HepG2 (cell line): Measurements from ENCODE around the gene ACTG2. TPM values are rescaled to one million over a fixed set of nuclear protein-coding genes. Genes with fewer than 3 reads are reported as not detected.

Source experiments
- ATAC-seq: fragments of 200-7000 bp; cut with Tn5 transposase; 3 replicates; pipeline ENCODE4 v1.9.1; 2020; ENCODE audit warnings: mild to moderate bottlenecking, moderate library complexity
- BruUV-seq: library from RNA; stranded (reverse); fragments of 400-500 nt; replicated peaks from 2 replicates; lab custom pipeline; 2021; lab: Mats Ljungman, UMichigan
- CTCF ChIA-PET: fragments of 300-600 bp; formaldehyde crosslinking; extraction: SDS; loops from one replicate; lab custom pipeline; 2021; ENCODE audit warnings: low total read pairs, inconsistent platforms, low intra/inter-chr PET ratio; lab: Yijun Ruan, JAX
- POLR2A ChIA-PET: fragments of 350-600 bp; sonication (Branson Sonifier 250); formaldehyde crosslinking; loops from one replicate; lab custom pipeline; 2020; ENCODE audit warnings: antibody characterized with exemption, inconsistent platforms; lab: Yijun Ruan, JAX
- DNase-seq: peaks from one replicate; pipeline ENCODE4 v3.0.0-alpha.2; 2015; ENCODE audit warnings: low spot score
- FAIRE-seq: peaks from 3 replicates; lab custom pipeline; 2011; peaks lifted over from hg19 to GRCh38; lab: Jason Lieb, UNC
- H2AFZ ChIP-seq: one replicate; pipeline ENCODE4 v1.6.1; 2011; ENCODE audit warnings: low read length, inconsistent platforms
- H3K27ac ChIP-seq: fragments of 300-600 bp; 3 replicates; pipeline ENCODE4 v1.8.0; 2011; ENCODE audit warnings: mixed run types, mild to moderate bottlenecking, mixed read lengths, low read length, inconsistent platforms; ENCODE audit not compliant: insufficient read depth; ENCODE audit errors: extremely low read length
- H3K27me3 ChIP-seq, 2 experiments: fragments of 200-600 bp in 1 of 2; 2 replicates in 1 of 2; 3 replicates in 1 of 2; pipeline versions ENCODE4 v1.6.0 to v1.8.0; 2011; ENCODE audit warnings: low read length in 2 of 2, mild to moderate bottlenecking in 2 of 2, moderate library complexity in 2 of 2, inconsistent platforms in 1 of 2; ENCODE audit not compliant: insufficient read depth in 2 of 2, control insufficient read depth in 1 of 2
- H3K36me3 ChIP-seq, 2 experiments: fragments of 200-600 bp in 1 of 2; replicated peaks in 1 of 2; 2 replicates in 1 of 2; 3 replicates in 1 of 2; pipeline versions ENCODE4 v1.5.1 to v1.8.0; 2011; ENCODE audit warnings: low read length in 2 of 2, inconsistent platforms in 1 of 2; ENCODE audit not compliant: insufficient read depth in 2 of 2, control insufficient read depth in 1 of 2
- H3K4me1 ChIP-seq: 2 replicates; pipeline ENCODE4 v1.5.1; 2012; ENCODE audit warnings: low read length, inconsistent platforms; ENCODE audit not compliant: insufficient read depth
- H3K4me2 ChIP-seq: 2 replicates; pipeline ENCODE4 v1.6.0; 2011; ENCODE audit warnings: low read depth, low read length, inconsistent platforms
- H3K4me3 ChIP-seq, 3 experiments: fragments of 200-600 bp in 1 of 3; sonication (generic), shearing (Covaris generic) in 1 of 3; replicated peaks in 1 of 3; 2 replicates each; pipeline ENCODE4 v1.5.1; 2011 to 2016; ENCODE audit warnings: low read length in 3 of 3, inconsistent platforms in 2 of 3, low read depth in 2 of 3, mild to moderate bottlenecking in 2 of 3, control low read depth in 1 of 3, mixed read lengths in 1 of 3; ENCODE audit not compliant: insufficient read depth in 1 of 3
- H3K79me2 ChIP-seq: one replicate; pipeline ENCODE4 v1.6.1; 2011; ENCODE audit warnings: low read length, inconsistent platforms; ENCODE audit not compliant: insufficient read depth
- H3K9ac ChIP-seq: 2 replicates; pipeline ENCODE4 v1.6.0; 2011; ENCODE audit warnings: mild to moderate bottlenecking, low read depth, low read length, inconsistent platforms; ENCODE audit not compliant: insufficient read depth
- H3K9me3 ChIP-seq: 2 replicates; pipeline ENCODE4 v1.5.1; 2012; ENCODE audit warnings: mild to moderate bottlenecking, low read length
- H4K20me1 ChIP-seq: 2 replicates; pipeline ENCODE4 v1.6.0; 2011; ENCODE audit warnings: inconsistent platforms, mild to moderate bottlenecking, low read length, moderate library complexity; ENCODE audit not compliant: insufficient read depth
- ATF7 ChIP-seq, 2 experiments: fragments of 450-650 bp in 1 of 2; sonication (generic) in 1 of 2; formaldehyde crosslinking in 1 of 2; IDR thresholded peaks; 2 replicates each; pipeline versions ENCODE4 v1.4.0 to v1.6.1; 2016 to 2020; ENCODE audit warnings: antibody characterized with exemption in 1 of 2, mild to moderate bottlenecking in 1 of 2, missing genetic modification reagents in 1 of 2
- ETV6 ChIP-seq: sonication (generic); formaldehyde crosslinking; conservative IDR thresholded peaks from 2 replicates; pipeline ENCODE4 v1.4.0; 2020; ENCODE audit warnings: missing genetic modification reagents
- GZF1 ChIP-seq: sonication (generic); formaldehyde crosslinking; IDR thresholded peaks from 2 replicates; pipeline ENCODE4 v1.5.1; 2020; ENCODE audit warnings: mild to moderate bottlenecking, missing genetic modification reagents
- IKZF1 ChIP-seq: fragments of 450-650 bp; IDR thresholded peaks from 2 replicates; pipeline ENCODE4 v1.7.1; 2016
- IKZF5 ChIP-seq: IDR thresholded peaks from 2 replicates; pipeline ENCODE4 v1.6.1; 2018; ENCODE audit warnings: missing genetic modification reagents, mild to moderate bottlenecking, missing compliant biosample characterization
- KDM6A ChIP-seq: IDR thresholded peaks from 2 replicates; pipeline ENCODE4 v1.6.1; 2016; ENCODE audit warnings: low read depth
- MTA1 ChIP-seq: sonication (generic); formaldehyde crosslinking; IDR thresholded peaks from 2 replicates; pipeline ENCODE4 v1.4.0; 2020; ENCODE audit warnings: missing genetic modification reagents, mild to moderate bottlenecking, borderline replicate concordance
- RBM39 ChIP-seq: fragments of 200-400 bp; formaldehyde crosslinking; IDR thresholded peaks from one replicate; pipeline ENCODE4 v1.6.1; 2018; ENCODE audit warnings: antibody characterized with exemption, mild to moderate bottlenecking, low read depth, low read length; ENCODE audit not compliant: poor library complexity, severe bottlenecking
- RFX5 ChIP-seq: IDR thresholded peaks from 2 replicates; pipeline ENCODE4 v1.6.1; 2011; ENCODE audit warnings: low read depth, low read length, improper control_type of control experiment
- SALL1 ChIP-seq: sonication (generic); formaldehyde crosslinking; IDR thresholded peaks from 2 replicates; pipeline ENCODE4 v1.8.0; 2022; ENCODE audit warnings: mild to moderate bottlenecking, missing genetic modification reagents
- SAP130 ChIP-seq: IDR thresholded peaks from 2 replicates; pipeline ENCODE4 v1.6.1; 2016; ENCODE audit warnings: low read depth
- SIN3B ChIP-seq: fragments of 150-350 bp; IDR thresholded peaks from 2 replicates; pipeline ENCODE4 v1.6.1; 2014; ENCODE audit warnings: low read length
- SOX6 ChIP-seq, 2 experiments: fragments of 450-650 bp in 1 of 2; sonication (generic) in 1 of 2; formaldehyde crosslinking in 1 of 2; IDR thresholded peaks; 2 replicates each; pipeline versions ENCODE4 v1.4.0 to v1.6.1; 2017 to 2020; ENCODE audit warnings: antibody characterized with exemption in 1 of 2, mild to moderate bottlenecking in 1 of 2, missing genetic modification reagents in 1 of 2
- TAF1 ChIP-seq: sonication (generic); formaldehyde crosslinking; IDR thresholded peaks from 2 replicates; pipeline ENCODE4 v1.4.0; 2020; ENCODE audit warnings: missing genetic modification reagents
- ZFP36 ChIP-seq: fragments of 150-350 bp; IDR thresholded peaks from 2 replicates; pipeline ENCODE4 v1.6.1; 2018; ENCODE audit warnings: borderline replicate concordance, low read length, low read depth; ENCODE audit not compliant: partially characterized antibody
- ZNF549 ChIP-seq: sonication (generic); formaldehyde crosslinking; IDR thresholded peaks from 2 replicates; pipeline ENCODE4 v1.5.0; 2020; ENCODE audit warnings: missing genetic modification reagents
- ZSCAN20 ChIP-seq: sonication (generic); formaldehyde crosslinking; IDR thresholded peaks from 2 replicates; pipeline ENCODE4 v1.4.0; 2020; ENCODE audit warnings: missing genetic modification reagents, mild to moderate bottlenecking, borderline replicate concordance
- WGBS: methylation state at CpG from one replicate; pipeline ENCODE4 v1.1.6; 2017; ENCODE audit warnings: low lambda C conversion rate; 5-methylcytosine and 5-hydroxymethylcytosine counted together
- in situ Hi-C: cut with HindIII; loops from 2 replicates; pipeline ENCODE4 v1.10.0; 2017; ENCODE audit warnings: low pct_unique_long_range_greater_than_20kb; ENCODE audit not compliant: extremely low pct_ligation_motif_present
- intact Hi-C: fragments of 100-400 bp; cut with micrococcal nuclease; formaldehyde crosslinking; loops from one replicate; pipeline ENCODE4 v1.10.0; 2022; ENCODE audit not compliant: unreplicated experiment
- polyA plus RNA-seq, 8 experiments: library from polyadenylated mRNA; depleted of rRNA in 3 of 8; stranded (reverse) in 7 of 8; unstranded in 1 of 8; fragments of >200 nt; fragmentation: Illumina TruSeq in 4 of 8; extraction: Trizol in 4 of 8; gene quantifications; 2 replicates each; pipeline versions ENCODE4 v1.2.1 to v1.2.3, GENCODE V29; 2011 to 2016; ENCODE audit warnings: low read depth in 4 of 8, missing spikeins in 1 of 8, mixed read lengths in 1 of 8; ENCODE audit not compliant: insufficient read depth in 1 of 8
- total RNA-seq, 5 experiments: library from RNA; depleted of rRNA; stranded (reverse); fragments of >200 nt; fragmentation: Illumina TruSeq; extraction: Trizol; gene quantifications; 2 replicates each; pipeline ENCODE4 v1.2.3, GENCODE V29; 2016; ENCODE audit warnings: low read depth in 1 of 5
- TF ChIP-seq, protein P1 (sequence below): sonication (generic); formaldehyde crosslinking; conservative IDR thresholded peaks from 2 replicates; pipeline ENCODE4 v1.8.0; 2022; ENCODE audit warnings: low read depth, missing genetic modification reagents
- TF ChIP-seq, protein P2 (sequence below): IDR thresholded peaks from 2 replicates; pipeline ENCODE4 v1.6.1; 2016; ENCODE audit warnings: low read depth, borderline replicate concordance

ACTG2 gene
- total and polyA plus RNA-seq, 2 of the 13 experiments (the other 11 are each of a cell fraction or from before 2014, with no cell fraction given): 0.13 TPM; not detected in 1

DNA sequence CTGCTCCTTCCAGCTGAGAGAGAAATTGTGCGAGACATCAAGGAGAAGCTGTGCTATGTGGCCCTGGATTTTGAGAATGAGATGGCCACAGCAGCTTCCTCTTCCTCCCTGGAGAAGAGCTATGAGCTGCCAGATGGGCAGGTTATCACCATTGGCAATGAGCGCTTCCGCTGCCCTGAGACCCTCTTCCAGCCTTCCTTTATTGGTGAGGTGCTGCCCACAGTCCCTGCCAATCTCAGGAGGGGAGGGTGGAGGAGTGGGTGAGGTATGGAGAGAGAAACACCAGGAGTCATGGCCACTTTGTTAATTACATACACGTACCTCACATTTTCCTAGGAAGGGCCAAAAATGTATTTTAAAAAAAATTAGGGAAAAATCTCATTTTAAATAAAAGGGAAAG is 21.9 kb downstream of the ACTG2 start:
- CTCF ChIA-PET: no interaction called here

DNA sequence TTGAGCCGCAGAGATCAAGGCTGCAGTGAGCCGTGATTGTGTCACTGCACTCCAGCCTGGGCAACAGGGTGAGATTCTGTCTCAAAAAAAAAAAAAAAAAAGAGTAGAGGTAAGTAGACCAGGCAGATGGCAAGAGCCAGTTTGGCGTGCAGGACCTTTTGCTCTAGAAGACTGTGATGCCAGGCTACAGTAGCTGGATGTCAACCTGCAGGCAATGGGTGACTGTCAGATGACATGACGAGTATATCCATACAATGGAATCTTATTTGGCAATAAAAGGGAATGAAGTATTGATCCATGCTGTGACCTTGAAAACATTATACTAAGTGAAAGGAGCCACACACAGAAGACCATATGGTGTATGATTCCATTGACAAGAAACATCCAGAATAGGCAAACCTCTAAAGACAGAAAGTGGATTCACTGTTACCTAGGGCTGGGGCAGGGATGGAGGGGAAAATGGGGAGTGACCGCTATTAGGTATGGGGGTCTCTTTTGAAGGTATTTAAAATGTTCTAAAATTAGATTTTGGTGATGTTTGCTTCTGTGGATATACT is 22.7 kb downstream of the ACTG2 start:
- no TSS peak for BruUV-seq
- in situ Hi-C loops: no loop called here
- TF ChIP-seq, protein P1, sequence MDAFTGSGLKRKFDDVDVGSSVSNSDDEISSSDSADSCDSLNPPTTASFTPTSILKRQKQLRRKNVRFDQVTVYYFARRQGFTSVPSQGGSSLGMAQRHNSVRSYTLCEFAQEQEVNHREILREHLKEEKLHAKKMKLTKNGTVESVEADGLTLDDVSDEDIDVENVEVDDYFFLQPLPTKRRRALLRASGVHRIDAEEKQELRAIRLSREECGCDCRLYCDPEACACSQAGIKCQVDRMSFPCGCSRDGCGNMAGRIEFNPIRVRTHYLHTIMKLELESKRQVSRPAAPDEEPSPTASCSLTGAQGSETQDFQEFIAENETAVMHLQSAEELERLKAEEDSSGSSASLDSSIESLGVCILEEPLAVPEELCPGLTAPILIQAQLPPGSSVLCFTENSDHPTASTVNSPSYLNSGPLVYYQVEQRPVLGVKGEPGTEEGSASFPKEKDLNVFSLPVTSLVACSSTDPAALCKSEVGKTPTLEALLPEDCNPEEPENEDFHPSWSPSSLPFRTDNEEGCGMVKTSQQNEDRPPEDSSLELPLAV (CRISPR knock-in tag): no peak
- TF ChIP-seq GZF1 (CRISPR knock-in tag) (no peak), ETV6 (CRISPR knock-in tag) (no peak), TAF1 (CRISPR knock-in tag) (no peak), ATF7 (IDR thresholded peaks at IDR 0.05) (no peak), ATF7 (CRISPR knock-in tag; IDR thresholded peaks at IDR 0.05) (no peak), SAP130 (CRISPR knock-in tag) (no peak), ZNF549 (CRISPR knock-in tag) (no peak), IKZF5 (CRISPR knock-in tag) (no peak), KDM6A (CRISPR knock-in tag) (no peak), ZFP36 (no peak), SOX6 (IDR thresholded peaks at IDR 0.05) (no peak), SOX6 (CRISPR knock-in tag; IDR thresholded peaks at IDR 0.05) (no peak), SALL1 (CRISPR knock-in tag) (no peak), ZSCAN20 (CRISPR knock-in tag) (no peak), RFX5 (no peak), SIN3B (no peak)
- TF ChIP-seq, protein P2, sequence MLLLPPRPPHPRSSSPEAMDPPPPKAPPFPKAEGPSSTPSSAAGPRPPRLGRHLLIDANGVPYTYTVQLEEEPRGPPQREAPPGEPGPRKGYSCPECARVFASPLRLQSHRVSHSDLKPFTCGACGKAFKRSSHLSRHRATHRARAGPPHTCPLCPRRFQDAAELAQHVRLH: no peak

More for the DNA sequence above, 21.9 kb downstream of the ACTG2 start:
- Histone ChIP-seq H3K79me2 (no peaks in the 10 kb centered on the region), H3K36me3 (no peaks in the 10 kb centered on the region), H4K20me1 (no peaks in the 10 kb centered on the region), H3K9me3 (no peaks in the 10 kb centered on the region), H3K9ac (no peak overlapping the region), H3K4me1 (no peaks in the 10 kb centered on the region), H3K27me3 (peaks cover 2 to 8% of the 10 kb centered on the region in 2 experiments; a peak in 2 of 5 replicates), H3K4me2 (no peak overlapping the region), H2AFZ (no peak overlapping the region), H3K27ac (no peak overlapping the region), H3K4me3 (no peak overlapping the region)
- POLR2A ChIA-PET: no interaction called here
- 59% methylated on average over 4 of the region's 4 CpGs for WGBS
- no TSS peak for BruUV-seq
- DNase-seq (no peak), ATAC-seq (no peak), FAIRE-seq (no peak)
- intact Hi-C loops (no loop called here), in situ Hi-C loops (no loop called here)
- no peak for TF ChIP-seq IKZF1
- no peak for TF ChIP-seq MTA1 (CRISPR knock-in tag)
- no peak for TF ChIP-seq RBM39

More for the DNA sequence above, 22.7 kb downstream of the ACTG2 start:
- ChIA-PET CTCF (no interaction called here), POLR2A (no interaction called here)
- Histone ChIP-seq H3K27me3 (peaks cover 2 to 8% of the 10 kb centered on the region in 2 experiments; a peak in 2 of 5 replicates), H3K4me3 (no peak overlapping the region), H3K79me2 (no peaks in the 10 kb centered on the region), H3K27ac (no peak overlapping the region), H3K4me1 (no peaks in the 10 kb centered on the region), H3K9ac (no peak overlapping the region), H3K9me3 (no peaks in the 10 kb centered on the region), H3K4me2 (no peak overlapping the region), H4K20me1 (no peaks in the 10 kb centered on the region), H2AFZ (no peak overlapping the region), H3K36me3 (no peaks in the 10 kb centered on the region)
- WGBS: 52% methylated on average over 5 of the region's 5 CpGs
- ATAC-seq (no peak), FAIRE-seq (no peak), DNase-seq (no peak)
- intact Hi-C loops: no loop called here
